Measurements from ENCODE around the gene TCF15. TPM values are rescaled to one million over a fixed set of nuclear protein-coding genes. Genes with fewer than 3 reads are reported as not detected.

The TCF15 gene
- polyA plus RNA-seq, 4 donors, result 1.0 to 2.6 (median 1.5) TPM

DNA sequence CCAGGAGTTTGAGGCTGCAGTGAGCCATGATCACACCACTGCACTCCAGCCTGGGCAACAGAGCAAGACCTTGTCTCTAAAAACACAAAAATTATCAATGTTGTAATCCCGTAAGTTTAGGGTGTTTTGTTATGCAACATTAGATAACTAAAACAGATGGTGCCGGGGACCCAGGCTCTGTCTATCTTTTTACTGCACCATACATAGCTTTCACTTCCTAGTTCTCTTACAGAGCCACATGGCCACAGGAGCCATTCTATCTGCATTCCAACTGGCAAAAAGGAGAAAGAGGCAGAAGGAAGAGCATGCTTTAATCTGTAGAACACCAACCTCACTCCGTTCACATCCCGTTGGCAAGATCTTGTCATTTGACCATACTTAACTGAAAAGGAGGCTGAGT lies 5.4 kb upstream of the TCF15 start:
- DNase-seq (ENCODE audit: low read depth in 4 of 4, low spot score in 2 of 4), result no peak

GRCh38 chr20:611843-612185 lies 1.7 kb upstream of the TCF15 start:
- DNase-seq (ENCODE audit: low read depth in 4 of 4, low spot score in 2 of 4), result peak in 2 of 4 donors; percentile 55 to 59

DNA sequence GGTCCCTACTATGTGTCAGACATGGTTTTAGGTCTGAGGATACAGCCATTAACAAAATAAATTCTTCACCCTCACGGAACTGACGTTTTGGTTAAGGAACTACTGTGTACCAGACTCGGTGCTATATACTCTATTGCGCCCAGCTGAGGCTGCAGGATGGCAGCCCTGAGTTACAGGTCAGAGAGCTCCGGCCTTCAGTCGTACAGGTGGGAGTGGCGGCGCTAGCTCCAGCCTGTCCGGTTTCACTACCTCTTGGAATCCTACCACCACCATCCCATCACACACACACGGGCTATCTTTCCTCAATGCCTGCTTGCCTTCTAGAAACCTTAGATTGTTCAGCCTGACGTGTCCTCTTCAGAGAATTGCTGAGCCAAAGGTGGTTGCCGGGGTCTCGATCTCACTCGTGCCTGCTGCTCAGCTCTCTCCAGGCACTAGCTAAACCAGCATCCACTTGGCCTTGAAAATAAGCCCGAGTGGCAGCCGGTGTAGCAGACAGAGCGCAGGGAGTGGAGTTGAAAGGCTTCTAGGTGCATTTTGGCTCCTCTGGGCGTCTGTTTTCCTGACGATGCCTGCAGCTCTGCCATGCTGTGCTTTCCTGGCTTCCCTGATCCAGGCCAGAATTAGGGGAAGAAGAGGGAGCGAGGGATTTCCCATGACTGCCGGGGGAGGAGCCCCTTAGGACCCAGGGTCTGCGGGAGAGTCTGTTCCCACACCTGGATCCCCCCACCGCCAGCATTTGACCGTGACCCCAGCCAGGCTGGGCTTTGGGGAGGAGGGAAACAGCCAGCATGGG lies 1.1 kb upstream of the TCF15 start:
- DNase-seq (ENCODE audit: low read depth in 4 of 4, low spot score in 2 of 4), result no peak

- DNase-seq (ENCODE audit: low read depth in 4 of 4, low spot score in 2 of 4), result no peak
Observed at GRCh38 chr20:609371-609964, 641 bp downstream of the TCF15 start.

GRCh38 chr20:608970-609369 lies 1.1 kb downstream of the TCF15 start:
- DNase-seq (ENCODE audit: low read depth in 4 of 4, low spot score in 2 of 4), result no peak

GRCh38 chr20:607476-607875 lies 2.6 kb downstream of the TCF15 start:
- DNase-seq (ENCODE audit: low read depth in 4 of 4, low spot score in 2 of 4), result no peak

DNA sequence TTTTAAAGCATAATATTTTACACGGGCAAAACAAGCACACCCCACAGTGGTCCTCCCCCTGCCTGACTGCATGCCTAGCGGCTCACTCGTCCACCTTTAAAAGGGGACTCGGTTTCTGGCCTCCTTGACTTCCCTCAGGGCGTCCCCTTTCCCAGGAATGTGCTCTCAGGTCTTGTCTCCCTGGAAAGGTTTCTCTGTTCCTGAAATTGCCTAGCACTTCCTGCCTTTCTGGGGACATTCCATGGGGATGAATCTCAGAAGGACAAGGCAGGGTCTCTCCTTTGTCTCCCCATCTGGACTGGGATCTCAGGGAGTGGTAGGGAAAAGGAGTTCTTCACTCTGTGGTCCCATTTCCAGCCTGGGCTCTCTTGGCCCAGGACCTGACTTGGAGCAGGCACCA lies 4.9 kb downstream of the TCF15 start:
- DNase-seq (ENCODE audit: low read depth in 4 of 4, low spot score in 2 of 4), result no peak

DNA sequence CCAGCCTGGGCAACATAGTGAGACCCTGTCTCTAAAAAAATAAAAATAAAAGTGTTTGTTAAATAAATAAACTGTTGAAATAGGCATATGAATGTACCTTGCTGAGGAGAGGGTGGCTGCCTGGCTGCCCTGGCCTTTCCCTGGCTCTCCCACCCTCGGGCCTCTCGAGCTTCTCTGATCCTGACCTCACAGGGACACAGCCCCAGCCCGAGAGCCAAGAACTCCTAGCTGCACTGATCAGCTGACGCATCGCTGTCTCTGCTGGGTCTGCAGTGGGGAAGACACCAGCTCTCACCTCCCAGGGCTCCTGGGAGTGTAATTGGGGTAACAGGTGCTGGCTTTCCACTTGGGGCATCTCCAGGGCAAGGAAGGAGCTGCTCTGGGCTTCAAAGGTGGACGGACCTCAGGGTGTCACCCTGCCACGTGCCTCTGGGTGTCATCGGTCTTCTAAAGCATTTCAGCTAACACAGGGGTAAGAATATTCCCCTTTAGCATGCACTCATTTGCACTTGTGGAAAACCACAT lies 6.9 kb downstream of the TCF15 start:
- no peak for DNase-seq (ENCODE audit: low read depth in 4 of 4, low spot score in 2 of 4)

- no peak for DNase-seq (ENCODE audit: low read depth in 4 of 4, low spot score in 2 of 4)
Observed at GRCh38 chr20:602111-602970, 7.8 kb downstream of the TCF15 start.

GRCh38 chr20:600736-601135 lies 9.4 kb downstream of the TCF15 start:
- no peak for DNase-seq (ENCODE audit: low read depth in 4 of 4, low spot score in 2 of 4)

- no peak for DNase-seq (ENCODE audit: low read depth in 4 of 4, low spot score in 2 of 4)
Observed at GRCh38 chr20:600141-600540, 10.0 kb downstream of the TCF15 start.

DNA sequence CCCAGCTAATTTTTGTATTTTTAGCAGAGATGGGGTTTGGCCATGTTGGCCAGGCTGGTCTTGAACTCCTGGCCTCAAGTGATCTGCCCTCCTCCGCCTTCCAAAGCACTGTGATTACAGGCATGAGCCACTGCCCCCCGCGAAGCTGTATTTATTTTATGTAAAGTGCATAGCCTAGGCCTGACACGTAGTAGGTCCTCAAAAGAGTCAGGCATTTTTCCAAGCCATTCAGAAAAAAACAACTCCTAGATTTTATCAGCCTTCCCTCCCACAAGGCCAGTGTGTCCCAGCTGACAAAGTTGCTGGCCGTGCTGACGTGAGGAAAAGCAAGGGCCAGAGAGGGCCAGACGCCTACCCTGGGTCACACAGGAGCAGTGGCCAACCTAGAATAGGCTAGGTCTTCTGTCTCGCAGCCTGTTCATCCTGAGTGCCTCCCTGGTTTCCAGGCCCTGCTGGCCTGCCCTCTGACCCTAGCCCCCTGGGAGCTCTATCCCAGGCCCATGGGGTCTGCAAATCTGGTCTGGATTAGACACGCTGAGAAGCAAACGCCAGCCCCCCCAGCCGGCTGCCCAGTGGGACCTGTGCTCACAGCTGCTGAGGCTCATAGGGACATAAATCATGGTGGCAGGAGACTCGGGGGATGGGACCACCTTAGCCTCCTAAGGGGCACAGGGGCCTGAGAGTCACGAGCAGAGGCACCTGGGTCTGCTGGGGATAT lies 11.8 kb downstream of the TCF15 start:
- DNase-seq (ENCODE audit: low read depth in 4 of 4, low spot score in 2 of 4), result no peak

GRCh38 chr20:597560-597959 lies 12.5 kb downstream of the TCF15 start:
- DNase-seq (ENCODE audit: low read depth in 4 of 4, low spot score in 2 of 4), result no peak

GRCh38 chr20:595330-596308 lies 14.5 kb downstream of the TCF15 start:
- DNase-seq (ENCODE audit: low read depth in 4 of 4, low spot score in 2 of 4), result no peak

DNA sequence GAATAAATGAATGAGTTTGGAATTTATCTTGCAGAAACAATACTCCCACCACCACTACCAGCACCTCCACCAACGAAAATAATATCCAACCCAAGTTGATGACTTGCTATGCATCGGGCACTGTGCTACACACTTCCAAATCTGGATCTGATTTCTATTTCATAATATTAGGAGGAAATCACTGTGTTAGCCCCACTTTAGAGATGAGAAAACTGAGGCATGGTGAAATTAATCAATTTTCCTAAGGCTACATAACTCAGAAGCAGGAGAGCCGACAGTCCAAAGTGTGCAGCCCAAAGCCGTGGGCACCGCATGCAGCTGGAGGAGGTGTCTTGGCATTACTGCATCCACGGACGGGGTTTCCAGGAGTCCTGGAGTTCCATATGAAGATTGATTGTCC lies 17.6 kb downstream of the TCF15 start:
- DNase-seq (ENCODE audit: low read depth in 4 of 4, low spot score in 2 of 4), result no peak

DNA sequence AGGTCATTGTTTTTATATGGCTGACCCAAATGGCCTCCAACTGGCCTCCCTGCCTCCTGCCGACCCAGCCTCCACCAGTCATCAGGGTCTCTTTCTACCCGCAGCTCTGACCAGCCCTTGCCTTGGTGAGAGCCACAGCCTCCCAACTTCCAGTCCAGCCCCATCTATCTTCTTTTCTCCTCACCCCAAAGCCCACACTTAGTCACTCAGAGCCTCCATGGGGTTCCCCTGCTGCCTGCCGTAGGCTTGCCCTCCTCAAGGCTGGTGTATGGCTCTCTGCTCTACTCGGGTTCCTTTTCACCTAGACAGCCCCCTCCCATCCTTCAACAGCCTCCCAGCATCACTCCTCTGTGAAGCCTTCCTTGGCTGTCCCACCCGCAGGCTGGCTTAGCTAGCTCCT lies 18.2 kb downstream of the TCF15 start:
- DNase-seq (ENCODE audit: low read depth in 4 of 4, low spot score in 2 of 4), result no peak

- no peak for DNase-seq (ENCODE audit: low read depth in 4 of 4, low spot score in 2 of 4)
Observed at GRCh38 chr20:588932-589672, 21.0 kb downstream of the TCF15 start.

DNA sequence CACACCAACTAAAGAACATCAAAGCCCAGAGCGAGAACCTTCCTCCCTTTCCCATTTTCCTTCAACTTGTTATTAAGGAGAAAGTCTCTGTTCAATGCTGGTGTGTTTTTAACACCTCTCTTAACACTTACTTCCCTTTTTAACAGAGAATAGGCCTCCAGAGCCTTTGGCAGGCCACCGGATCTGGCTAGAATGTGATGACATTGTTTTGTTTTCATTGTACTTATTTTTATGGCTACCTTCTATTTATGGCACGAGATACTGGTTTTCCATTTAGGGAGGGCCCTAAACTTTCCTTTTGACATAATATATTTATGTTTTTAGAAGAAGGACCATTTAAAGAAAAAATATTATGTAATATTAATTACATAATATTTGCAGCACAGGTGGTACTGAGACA lies 21.6 kb downstream of the TCF15 start:
- no peak for DNase-seq (ENCODE audit: low read depth in 4 of 4, low spot score in 2 of 4)

GRCh38 chr20:584971-585301 lies 25.2 kb downstream of the TCF15 start:
- DNase-seq (ENCODE audit: low read depth in 4 of 4, low spot score in 2 of 4), result no peak
